GM18511 (cell line): Measurements from ENCODE around the gene PCDHB13.

Experiments
- ATAC-seq: cut with Tn5 transposase; IDR thresholded peaks from one replicate; pipeline ENCODE4 v1.9.1; 2021; ENCODE audit warnings: mild to moderate bottlenecking, moderate library complexity; ENCODE audit not compliant: unreplicated experiment

The PCDHB13 gene

GRCh38 chr5:141260458-141261237 is 46.9 kb downstream of the PCDHB13 start:
- no peak for ATAC-seq

- ATAC-seq: no peak
Measured at GRCh38 chr5:141261238-141261546, 47.5 kb downstream of the PCDHB13 start.
